ENCODE results near the gene SERPINB1.

SERPINB1 gene

DNA sequence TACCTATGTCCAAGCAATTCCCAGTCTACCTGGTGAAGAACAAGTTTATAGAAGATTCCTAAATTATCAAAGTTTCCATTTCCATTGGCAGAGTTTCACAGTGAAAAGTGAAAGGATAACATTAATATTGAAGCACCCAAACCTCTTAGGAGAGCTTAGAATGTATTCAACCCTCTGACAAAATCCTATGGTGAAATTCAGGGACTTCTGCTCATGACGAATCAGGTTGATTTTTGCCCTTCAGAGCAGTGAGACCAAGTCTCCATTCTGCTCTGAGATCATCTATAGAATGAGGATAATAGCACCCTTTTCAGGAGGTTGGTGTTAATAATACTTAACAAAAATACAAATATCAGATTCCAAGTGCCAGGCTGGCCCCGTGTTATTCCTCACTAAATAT is 15.5 kb downstream of the SERPINB1 start:
- Histone ChIP-seq H3K4me2 (ENCODE audit: low read depth, low read length, poor library complexity, severe bottlenecking) (no peak overlapping the region), H3K9ac (ENCODE audit: low read length) (no peak overlapping the region), H2AFZ (ENCODE audit: low read depth, low read length, severe bottlenecking) (no peak overlapping the region), H3K4me3 (ENCODE audit: insufficient read depth, low read length, poor library complexity, severe bottlenecking) (no peak overlapping the region), H3K36me3 (ENCODE audit: low read length) (no peaks in the 10 kb centered on the region), H3K27ac (ENCODE audit: low read depth, low read length) (no peak overlapping the region), H3K79me2 (ENCODE audit: insufficient read depth, low read length) (no peaks in the 10 kb centered on the region), H3K27me3 (ENCODE audit: low read length) (no peaks in the 10 kb centered on the region), H3F3A (ENCODE audit: insufficient read depth) (peaks cover 16% of the 10 kb centered on the region; the same call in 1 of the 2 replicates), H3K9me3 (ENCODE audit: insufficient read depth, low read length) (no peaks in the 10 kb centered on the region), H4K20me1 (ENCODE audit: low read depth, low read length) (peaks cover 3% of the 10 kb centered on the region; the same call in 1 of the 2 replicates), H3K9me2 (replicated peaks; ENCODE audit: insufficient read depth, low read length) (no peaks in the 10 kb centered on the region)
- TF ChIP-seq, protein P1, sequence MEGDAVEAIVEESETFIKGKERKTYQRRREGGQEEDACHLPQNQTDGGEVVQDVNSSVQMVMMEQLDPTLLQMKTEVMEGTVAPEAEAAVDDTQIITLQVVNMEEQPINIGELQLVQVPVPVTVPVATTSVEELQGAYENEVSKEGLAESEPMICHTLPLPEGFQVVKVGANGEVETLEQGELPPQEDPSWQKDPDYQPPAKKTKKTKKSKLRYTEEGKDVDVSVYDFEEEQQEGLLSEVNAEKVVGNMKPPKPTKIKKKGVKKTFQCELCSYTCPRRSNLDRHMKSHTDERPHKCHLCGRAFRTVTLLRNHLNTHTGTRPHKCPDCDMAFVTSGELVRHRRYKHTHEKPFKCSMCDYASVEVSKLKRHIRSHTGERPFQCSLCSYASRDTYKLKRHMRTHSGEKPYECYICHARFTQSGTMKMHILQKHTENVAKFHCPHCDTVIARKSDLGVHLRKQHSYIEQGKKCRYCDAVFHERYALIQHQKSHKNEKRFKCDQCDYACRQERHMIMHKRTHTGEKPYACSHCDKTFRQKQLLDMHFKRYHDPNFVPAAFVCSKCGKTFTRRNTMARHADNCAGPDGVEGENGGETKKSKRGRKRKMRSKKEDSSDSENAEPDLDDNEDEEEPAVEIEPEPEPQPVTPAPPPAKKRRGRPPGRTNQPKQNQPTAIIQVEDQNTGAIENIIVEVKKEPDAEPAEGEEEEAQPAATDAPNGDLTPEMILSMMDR (IDR thresholded peaks at IDR 0.05; ENCODE audit: insufficient read depth, low read length, poor library complexity, severe bottlenecking) = no peak
- TF ChIP-seq EZH2phosphoT487 (conservative IDR thresholded peaks at IDR 0.05; ENCODE audit: low read length) = no peak

GRCh38 chr6:2823104-2823850 is 18.4 kb downstream of the SERPINB1 start:
- Histone ChIP-seq H3K9me2 (replicated peaks; ENCODE audit: insufficient read depth, low read length) (no peaks in the 10 kb centered on the region), H3K27me3 (ENCODE audit: low read length) (no peaks in the 10 kb centered on the region), H3K4me2 (ENCODE audit: low read depth, low read length, poor library complexity, severe bottlenecking) (no peak overlapping the region), H3K9ac (ENCODE audit: low read length) (no peak overlapping the region), H2AFZ (ENCODE audit: low read depth, low read length, severe bottlenecking) (no peak overlapping the region), H3K27ac (ENCODE audit: low read depth, low read length) (no peak overlapping the region), H3F3A (ENCODE audit: insufficient read depth) (peaks cover 6% of the 10 kb centered on the region; the same call in 1 of the 2 replicates), H3K9me3 (ENCODE audit: insufficient read depth, low read length) (no peaks in the 10 kb centered on the region), H3K79me2 (ENCODE audit: insufficient read depth, low read length) (no peaks in the 10 kb centered on the region), H3K4me3 (ENCODE audit: insufficient read depth, low read length, poor library complexity, severe bottlenecking) (no peak overlapping the region), H3K36me3 (ENCODE audit: low read length) (no peaks in the 10 kb centered on the region), H4K20me1 (ENCODE audit: low read depth, low read length) (no peaks in the 10 kb centered on the region)
- TF ChIP-seq, protein P1 (IDR thresholded peaks at IDR 0.05; ENCODE audit: insufficient read depth, low read length, poor library complexity, severe bottlenecking) = no peak
- no peak for TF ChIP-seq EZH2phosphoT487 (conservative IDR thresholded peaks at IDR 0.05; ENCODE audit: low read length)

GRCh38 chr6:2821554-2821953 is 20.1 kb downstream of the SERPINB1 start:
- Histone ChIP-seq H3K9ac (ENCODE audit: low read length) (no peak overlapping the region), H2AFZ (ENCODE audit: low read depth, low read length, severe bottlenecking) (no peak overlapping the region), H3K4me3 (ENCODE audit: insufficient read depth, low read length, poor library complexity, severe bottlenecking) (no peak overlapping the region), H3K9me3 (ENCODE audit: insufficient read depth, low read length) (0 out of 2 replicates have a peak, but pooled peaks cover 4% of the 10 kb centered on the region), H3K27ac (ENCODE audit: low read depth, low read length) (no peak overlapping the region), H3F3A (ENCODE audit: insufficient read depth) (peaks cover 6% of the 10 kb centered on the region; the same call in 1 of the 2 replicates), H3K36me3 (ENCODE audit: low read length) (no peaks in the 10 kb centered on the region), H3K4me2 (ENCODE audit: low read depth, low read length, poor library complexity, severe bottlenecking) (no peak overlapping the region), H3K27me3 (ENCODE audit: low read length) (no peaks in the 10 kb centered on the region), H3K79me2 (ENCODE audit: insufficient read depth, low read length) (no peaks in the 10 kb centered on the region), H3K9me2 (replicated peaks; ENCODE audit: insufficient read depth, low read length) (no peaks in the 10 kb centered on the region), H4K20me1 (ENCODE audit: low read depth, low read length) (no peaks in the 10 kb centered on the region)
- TF ChIP-seq, protein P1 (IDR thresholded peaks at IDR 0.05; ENCODE audit: insufficient read depth, low read length, poor library complexity, severe bottlenecking) = no peak
- TF ChIP-seq EZH2phosphoT487 (conservative IDR thresholded peaks at IDR 0.05; ENCODE audit: low read length) = no peak

All from SU-DHL-6 (cell line).